ENCODE data around the gene CCDC187. TPM values are rescaled to one million over a fixed set of nuclear protein-coding genes. Genes with fewer than 3 reads are reported as not detected.

The CCDC187 gene
- total RNA-seq, 4 donors from 2014 or later, result 0.27 to 5.1 (median 2.2) TPM

- no peak for DNase-seq
- TF ChIP-seq CTCF (IDR thresholded peaks at IDR 0.05), result no peak
- no peak for TF ChIP-seq POLR2A (IDR thresholded peaks at IDR 0.05)
- Histone ChIP-seq H3K9me3 (no peaks in the 10 kb centered on the region), H3K36me3 (no peaks in the 10 kb centered on the region), H3K4me1 (no peaks in the 10 kb centered on the region), H3K27me3 (no peaks in the 10 kb centered on the region), H3K4me3 (no peak overlapping the region), H3K27ac (no peak overlapping the region)
- intact Hi-C loops (cut with DNase I; ENCODE audit: low total_unique reads), result no loop called here
These were observed 68.0 kb downstream of the CCDC187 start for GRCh38 chr9:136235709-136236455.

GRCh38 chr9:136235171-136235570 is 68.7 kb downstream of the CCDC187 start:
- intact Hi-C loops (cut with DNase I; ENCODE audit: low total_unique reads), result no loop called here
- Histone ChIP-seq H3K27me3 (no peaks in the 10 kb centered on the region), H3K4me1 (no peaks in the 10 kb centered on the region), H3K9me3 (no peaks in the 10 kb centered on the region), H3K27ac (no peak overlapping the region), H3K36me3 (no peaks in the 10 kb centered on the region), H3K4me3 (no peak overlapping the region)
- DNase-seq, result no peak
- TF ChIP-seq POLR2A (IDR thresholded peaks at IDR 0.05) (no peak), CTCF (IDR thresholded peaks at IDR 0.05) (no peak)

- TF ChIP-seq POLR2A (IDR thresholded peaks at IDR 0.05) (no peak), CTCF (IDR thresholded peaks at IDR 0.05) (no peak)
- intact Hi-C loops (cut with DNase I; ENCODE audit: low total_unique reads), result no loop called here
- Histone ChIP-seq H3K4me1 (no peaks in the 10 kb centered on the region), H3K27ac (no peak overlapping the region), H3K27me3 (no peaks in the 10 kb centered on the region), H3K36me3 (no peaks in the 10 kb centered on the region), H3K9me3 (no peaks in the 10 kb centered on the region), H3K4me3 (no peak overlapping the region)
- no peak for DNase-seq
These were observed 69.3 kb downstream of the CCDC187 start for GRCh38 chr9:136234597-136234996.

GRCh38 chr9:136233868-136234267 is 70.0 kb downstream of the CCDC187 start:
- H3K27ac ChIP-seq, result no peak overlapping the region
- no peaks in the 10 kb centered on the region for H3K9me3 ChIP-seq
- no peak for TF ChIP-seq CTCF (IDR thresholded peaks at IDR 0.05)
- no peak for TF ChIP-seq POLR2A (IDR thresholded peaks at IDR 0.05)
- no peak for DNase-seq
- no peaks in the 10 kb centered on the region for H3K27me3 ChIP-seq
- intact Hi-C loops (cut with DNase I; ENCODE audit: low total_unique reads), result no loop called here
- no peak overlapping the region for H3K4me3 ChIP-seq
- H3K36me3 ChIP-seq, result no peaks in the 10 kb centered on the region
- no peaks in the 10 kb centered on the region for H3K4me1 ChIP-seq

- TF ChIP-seq CTCF (IDR thresholded peaks at IDR 0.05), result no peak
- no peak for TF ChIP-seq POLR2A (IDR thresholded peaks at IDR 0.05)
- H3K4me1 ChIP-seq, result no peaks in the 10 kb centered on the region
- intact Hi-C loops (cut with DNase I; ENCODE audit: low total_unique reads), result no loop called here
- no peak for DNase-seq
- H3K36me3 ChIP-seq, result no peaks in the 10 kb centered on the region
- H3K27me3 ChIP-seq, result no peaks in the 10 kb centered on the region
- H3K9me3 ChIP-seq, result no peaks in the 10 kb centered on the region
- no peak overlapping the region for H3K4me3 ChIP-seq
- no peak overlapping the region for H3K27ac ChIP-seq
These were observed 70.5 kb downstream of the CCDC187 start for GRCh38 chr9:136233411-136233810.

All from uterus (tissue), 4 donors.